ENCODE measurements around the gene NIT2. TPM values are rescaled to one million over a fixed set of nuclear protein-coding genes. Genes with fewer than 3 reads are reported as not detected.
"Not testable (repeated sequence)": the region's sequence is repeated elsewhere in the genome, so short reads cannot be mapped to it uniquely, and the experiment has no call there.

The NIT2 gene
- total RNA-seq, 1 donor from 2014 or later, result 41.5 TPM

DNA sequence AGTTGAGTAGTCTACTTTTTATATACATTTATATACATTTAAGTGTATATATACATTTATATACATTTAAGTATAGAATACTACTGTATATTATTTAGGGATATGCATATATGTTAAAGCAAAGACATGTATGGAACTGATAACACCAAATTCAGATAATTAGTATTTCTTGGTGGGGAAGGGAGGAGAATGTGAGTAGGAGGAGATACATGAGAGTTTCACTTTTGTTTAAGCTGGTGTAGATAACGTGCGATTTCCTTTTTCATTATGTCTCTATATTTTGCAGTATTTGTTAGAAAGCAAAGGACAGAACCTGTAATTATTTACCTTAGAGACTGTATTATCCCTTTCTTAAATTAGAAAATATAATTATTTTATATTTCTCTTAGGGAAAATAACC lies 16.6 kb upstream of the NIT2 start:
- H3K27me3 Mint-ChIP-seq (ENCODE audit: low read depth), result no peaks in the 10 kb centered on the region
- peaks cover 5% of the 10 kb centered on the region for H3K36me3 Mint-ChIP-seq (ENCODE audit: low read depth)
- no peak overlapping the region for H3K27ac Mint-ChIP-seq (ENCODE audit: unreplicated experiment)
- peaks cover 11% of the 10 kb centered on the region for H3K4me1 Mint-ChIP-seq
- no peak overlapping the region for H3K4me3 Mint-ChIP-seq
- TF ChIP-seq, protein P1, sequence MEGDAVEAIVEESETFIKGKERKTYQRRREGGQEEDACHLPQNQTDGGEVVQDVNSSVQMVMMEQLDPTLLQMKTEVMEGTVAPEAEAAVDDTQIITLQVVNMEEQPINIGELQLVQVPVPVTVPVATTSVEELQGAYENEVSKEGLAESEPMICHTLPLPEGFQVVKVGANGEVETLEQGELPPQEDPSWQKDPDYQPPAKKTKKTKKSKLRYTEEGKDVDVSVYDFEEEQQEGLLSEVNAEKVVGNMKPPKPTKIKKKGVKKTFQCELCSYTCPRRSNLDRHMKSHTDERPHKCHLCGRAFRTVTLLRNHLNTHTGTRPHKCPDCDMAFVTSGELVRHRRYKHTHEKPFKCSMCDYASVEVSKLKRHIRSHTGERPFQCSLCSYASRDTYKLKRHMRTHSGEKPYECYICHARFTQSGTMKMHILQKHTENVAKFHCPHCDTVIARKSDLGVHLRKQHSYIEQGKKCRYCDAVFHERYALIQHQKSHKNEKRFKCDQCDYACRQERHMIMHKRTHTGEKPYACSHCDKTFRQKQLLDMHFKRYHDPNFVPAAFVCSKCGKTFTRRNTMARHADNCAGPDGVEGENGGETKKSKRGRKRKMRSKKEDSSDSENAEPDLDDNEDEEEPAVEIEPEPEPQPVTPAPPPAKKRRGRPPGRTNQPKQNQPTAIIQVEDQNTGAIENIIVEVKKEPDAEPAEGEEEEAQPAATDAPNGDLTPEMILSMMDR (conservative IDR thresholded peaks at IDR 0.05), result no peak
- no peak for DNase-seq (ENCODE audit: low read depth, low spot score)
- no peaks in the 10 kb centered on the region for H3K9me3 Mint-ChIP-seq

DNA sequence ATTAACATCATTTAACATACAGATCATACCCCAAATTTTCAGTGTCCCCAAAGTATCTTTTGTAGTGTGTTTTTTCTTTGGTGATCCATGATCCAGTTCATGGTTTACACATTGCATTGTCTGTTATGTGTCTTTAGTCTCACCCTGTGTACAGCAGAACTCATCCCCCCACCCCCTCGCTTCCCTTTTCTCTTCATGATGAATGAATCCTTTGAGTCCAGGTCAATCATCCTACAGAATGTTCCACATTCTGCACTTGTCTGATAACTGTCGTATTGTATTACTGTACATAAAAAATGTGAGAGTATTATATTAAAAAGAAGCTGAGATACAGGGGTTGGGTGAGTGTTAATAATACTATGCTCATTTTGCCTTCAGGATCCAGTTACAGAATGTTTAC lies 14.6 kb upstream of the NIT2 start:
- TF ChIP-seq, protein P1 (conservative IDR thresholded peaks at IDR 0.05), result no peak
- H3K27ac Mint-ChIP-seq (ENCODE audit: unreplicated experiment), result peak overlapping the region; percentile 9
- peaks cover 11% of the 10 kb centered on the region for H3K4me1 Mint-ChIP-seq
- peak overlapping the region; percentile 25 for H3K4me3 Mint-ChIP-seq
- H3K27me3 Mint-ChIP-seq (ENCODE audit: low read depth), result no peaks in the 10 kb centered on the region
- DNase-seq (ENCODE audit: low read depth, low spot score), result no peak
- no peaks in the 10 kb centered on the region for H3K9me3 Mint-ChIP-seq
- H3K36me3 Mint-ChIP-seq (ENCODE audit: low read depth), result peaks cover 5% of the 10 kb centered on the region

DNA sequence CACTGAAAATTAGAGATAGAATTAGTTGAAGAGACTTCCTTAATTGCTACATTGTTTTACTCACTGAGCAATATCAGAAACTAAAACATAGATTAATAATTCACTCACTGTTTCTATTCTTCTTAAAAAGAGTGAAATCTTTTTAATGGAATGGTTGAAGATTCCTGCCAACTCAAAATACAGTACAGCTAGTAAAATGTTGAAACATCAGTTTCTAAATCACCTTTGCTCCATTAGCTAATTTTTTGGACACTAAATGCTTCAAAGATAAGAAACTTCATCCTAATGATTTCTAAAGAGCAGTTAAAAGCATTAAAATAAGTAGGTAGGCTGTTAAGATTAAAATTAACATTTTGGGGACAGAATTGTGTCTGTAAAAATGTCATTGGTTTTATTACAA lies 10.5 kb upstream of the NIT2 start:
- TF ChIP-seq, protein P1 (conservative IDR thresholded peaks at IDR 0.05), result no peak
- peaks cover 17% of the 10 kb centered on the region for H3K36me3 Mint-ChIP-seq (ENCODE audit: low read depth)
- peaks cover 7% of the 10 kb centered on the region for H3K4me1 Mint-ChIP-seq
- H3K9me3 Mint-ChIP-seq, result peaks cover 3% of the 10 kb centered on the region
- no peak for DNase-seq (ENCODE audit: low read depth, low spot score)
- no peaks in the 10 kb centered on the region for H3K27me3 Mint-ChIP-seq (ENCODE audit: low read depth)
- no peak overlapping the region for H3K4me3 Mint-ChIP-seq
- H3K27ac Mint-ChIP-seq (ENCODE audit: unreplicated experiment), result no peak overlapping the region

DNA sequence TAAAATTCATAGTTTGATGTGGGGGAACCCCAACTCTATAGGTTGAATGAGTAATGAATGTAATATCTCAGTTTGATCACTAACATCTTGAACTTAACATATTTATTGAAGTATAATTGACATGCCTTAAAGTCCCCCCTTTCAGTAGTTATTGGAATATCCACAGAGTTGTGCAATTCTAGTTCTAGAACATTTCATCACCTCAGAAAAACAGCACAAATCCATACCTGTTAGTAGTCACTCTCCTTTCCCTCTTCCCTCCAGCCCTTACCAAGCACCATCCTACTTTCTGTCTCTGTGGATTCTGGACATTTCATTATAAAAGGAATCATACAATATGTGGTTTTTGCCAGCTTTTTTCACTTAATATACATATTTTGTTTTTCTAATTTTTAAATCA lies 8.7 kb upstream of the NIT2 start:
- H3K27me3 Mint-ChIP-seq (ENCODE audit: low read depth), result no peaks in the 10 kb centered on the region
- no peak for DNase-seq (ENCODE audit: low read depth, low spot score)
- H3K27ac Mint-ChIP-seq (ENCODE audit: unreplicated experiment), result no peak overlapping the region
- TF ChIP-seq, protein P1 (conservative IDR thresholded peaks at IDR 0.05), result no peak
- peaks cover 3% of the 10 kb centered on the region for H3K9me3 Mint-ChIP-seq
- peaks cover 12% of the 10 kb centered on the region for H3K36me3 Mint-ChIP-seq (ENCODE audit: low read depth)
- H3K4me1 Mint-ChIP-seq, result no peaks in the 10 kb centered on the region
- no peak overlapping the region for H3K4me3 Mint-ChIP-seq

DNA sequence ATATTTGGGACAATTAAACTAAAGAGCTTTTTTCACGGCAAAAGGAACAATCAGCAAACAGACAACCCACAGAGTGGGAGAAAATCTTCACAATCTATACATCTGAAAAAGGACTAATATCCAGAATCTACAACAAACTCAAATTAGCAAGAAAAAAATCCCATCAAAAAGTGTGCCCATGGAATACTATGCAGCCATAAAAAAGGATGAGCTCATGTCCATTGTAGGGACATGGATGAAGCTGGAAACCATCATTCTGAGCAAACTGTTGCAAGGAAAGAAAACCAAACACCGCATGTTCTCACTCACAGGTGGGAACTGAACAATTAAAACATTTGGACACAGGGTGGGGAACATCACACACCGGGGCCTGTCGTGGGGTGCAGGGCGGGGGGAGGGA lies 7.2 kb upstream of the NIT2 start:
- not testable (repeated sequence) for H3K4me1 Mint-ChIP-seq; DNase-seq (ENCODE audit: low read depth, low spot score); H3K9me3 Mint-ChIP-seq; H3K4me3 Mint-ChIP-seq; H3K27ac Mint-ChIP-seq (ENCODE audit: unreplicated experiment); H3K27me3 Mint-ChIP-seq (ENCODE audit: low read depth)
- H3K36me3 Mint-ChIP-seq (ENCODE audit: low read depth), result peaks cover 12% of the 10 kb centered on the region

DNA sequence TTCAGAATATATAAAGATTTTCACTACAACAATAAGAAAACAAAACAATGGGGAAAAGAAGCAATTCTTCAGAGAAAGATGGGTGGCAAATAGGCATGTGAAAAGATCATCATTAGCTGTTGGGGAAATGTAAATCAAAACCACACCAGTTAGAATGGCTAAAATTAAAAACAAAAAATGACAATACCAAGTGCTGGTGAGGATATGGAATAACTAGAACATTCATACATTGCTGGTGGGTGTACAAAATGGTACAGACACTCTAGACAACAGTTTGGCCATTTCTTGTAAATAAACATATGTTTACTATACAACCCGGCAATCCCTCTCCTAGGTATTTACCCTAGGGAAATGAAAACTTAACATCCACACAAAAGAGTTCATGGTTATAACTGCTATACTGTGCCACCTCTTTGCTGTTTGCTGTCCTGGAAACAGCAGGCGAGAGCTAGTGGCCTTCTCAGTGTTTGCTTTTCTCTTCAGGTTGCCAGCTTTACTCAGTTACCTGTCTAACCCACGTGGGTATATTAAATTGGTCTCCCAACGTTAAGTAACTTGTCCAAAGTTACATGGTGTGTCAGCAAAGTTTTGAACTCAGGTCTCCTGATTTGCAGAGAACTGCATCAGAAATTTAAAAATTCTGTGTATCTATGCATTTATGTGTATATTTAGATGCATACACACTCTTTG lies 4.6 kb upstream of the NIT2 start:
- Mint-ChIP-seq H3K4me3 (peak overlapping the region; percentile 29), H3K27ac (ENCODE audit: unreplicated experiment) (no peak overlapping the region), H3K9me3 (peaks cover 3% of the 10 kb centered on the region), H3K36me3 (ENCODE audit: low read depth) (peaks cover 12% of the 10 kb centered on the region), H3K27me3 (ENCODE audit: low read depth) (no peaks in the 10 kb centered on the region), H3K4me1 (peaks cover 6% of the 10 kb centered on the region)
- no peak for DNase-seq (ENCODE audit: low read depth, low spot score)
- TF ChIP-seq, protein P1 (conservative IDR thresholded peaks at IDR 0.05), result no peak

Measured in neural crest cell (in vitro differentiated cells).